ENCODE measurements around the gene CLMN.

DNA sequence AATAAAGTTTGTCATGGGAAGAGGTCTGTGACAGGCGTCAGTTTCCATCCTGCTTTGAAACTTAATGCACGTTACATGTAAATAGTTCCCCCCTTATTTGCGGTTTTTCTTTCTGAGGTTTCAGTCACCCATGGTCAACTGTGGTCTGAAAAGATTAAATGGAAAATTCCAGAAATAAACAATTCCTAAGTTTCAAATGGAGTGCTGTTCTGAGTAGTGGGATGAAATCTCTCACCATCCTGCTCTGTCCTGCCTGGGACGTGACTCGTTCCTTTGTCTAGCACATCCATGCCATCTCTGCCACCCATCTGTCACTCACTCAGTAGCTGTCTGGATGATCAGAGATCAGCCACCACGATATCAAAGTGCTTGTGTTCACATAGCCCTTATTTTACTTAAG, 111.1 kb downstream of the CLMN start:
- TF ChIP-seq CTCF (IDR thresholded peaks at IDR 0.05 in 2 of 3, conservative IDR thresholded peaks at IDR 0.05 in 1 of 3; ENCODE audit: control insufficient read depth in 2 of 3, extremely low read depth in 1 of 3, insufficient read depth in 1 of 3, low read depth in 3 of 3, low read length in 3 of 3) (no peak), PAX8 (IDR thresholded peaks at IDR 0.05) (no peak), POLR2A (IDR thresholded peaks at IDR 0.05; ENCODE audit: low read depth, low read length) (no peak), NRF1 (conservative IDR thresholded peaks at IDR 0.05; ENCODE audit: low read depth, low read length) (no peak), MXI1 (IDR thresholded peaks at IDR 0.05; ENCODE audit: low read depth, low read length) (no peak), RELA (IDR thresholded peaks at IDR 0.05; ENCODE audit: borderline replicate concordance, partially characterized antibody) (no peak), RB1 (IDR thresholded peaks at IDR 0.05; ENCODE audit: borderline replicate concordance) (no peak), HCFC1 (IDR thresholded peaks at IDR 0.05; ENCODE audit: low read length) (no peak), POLR2AphosphoS5 (IDR thresholded peaks at IDR 0.05; ENCODE audit: low read length) (no peak), ZBTB4 (CRISPR knock-in tag; IDR thresholded peaks at IDR 0.05) (no peak), MAX (IDR thresholded peaks at IDR 0.05; ENCODE audit: low read depth, low read length) (no peak), EZH2 (IDR thresholded peaks at IDR 0.05; ENCODE audit: borderline replicate concordance, control insufficient read depth, low read depth, low read length) (no peak)

Measured in GM12878 (cell line).